Activated T-cell treated with anti-CD3 and anti-CD28 coated beads for 1 hour (primary cell): ENCODE data around the gene TACR1.
"Not testable (repeated sequence)": the region's sequence is repeated elsewhere in the genome, so short reads cannot be mapped to it uniquely, and the experiment has no call there.

Source experiments
- DNase-seq: peaks from one replicate; pipeline ENCODE4 v3.0.0-alpha.2; 2020; ENCODE audit warnings: low read depth

The TACR1 gene

DNA sequence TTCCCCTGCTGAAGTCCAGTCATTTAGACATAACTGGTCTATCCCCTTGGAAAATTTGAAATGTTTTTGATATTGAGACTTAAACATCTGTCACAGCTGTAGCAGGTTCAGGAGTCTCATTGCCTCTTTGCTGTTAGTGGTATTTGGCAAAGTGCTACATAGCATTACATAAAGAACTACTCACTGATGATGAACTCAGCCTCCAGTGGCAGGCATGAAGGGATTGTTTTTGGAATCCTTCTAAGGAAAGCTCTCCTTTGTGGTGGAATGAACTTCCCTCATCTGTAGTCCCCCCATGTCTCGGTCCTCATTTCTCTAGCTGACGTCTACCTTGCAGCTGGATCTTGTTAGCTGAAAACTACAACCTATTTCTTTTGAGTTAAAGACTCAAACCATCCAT lies 111.6 kb downstream of the TACR1 start:
- DNase-seq = no peak

DNA sequence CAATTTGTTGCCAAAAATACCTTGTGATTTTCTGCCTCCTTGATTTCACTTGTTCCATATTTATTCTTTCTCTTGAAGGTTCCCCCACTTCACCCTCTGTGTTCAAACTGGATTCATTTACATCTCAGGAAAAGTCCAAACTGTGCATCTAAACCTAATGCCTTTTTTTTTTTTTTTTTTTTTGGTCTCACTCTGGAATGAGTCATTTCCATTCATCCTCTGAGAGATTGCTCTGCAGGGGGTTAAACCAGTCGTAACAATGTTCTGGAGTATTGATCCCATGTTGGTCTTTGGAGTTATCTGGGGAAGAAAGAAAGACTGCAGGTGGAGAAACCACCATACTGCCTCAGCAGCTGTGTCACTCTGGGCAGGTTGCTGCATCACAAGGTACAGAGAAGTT lies 119.7 kb downstream of the TACR1 start:
- DNase-seq = no peak

DNA sequence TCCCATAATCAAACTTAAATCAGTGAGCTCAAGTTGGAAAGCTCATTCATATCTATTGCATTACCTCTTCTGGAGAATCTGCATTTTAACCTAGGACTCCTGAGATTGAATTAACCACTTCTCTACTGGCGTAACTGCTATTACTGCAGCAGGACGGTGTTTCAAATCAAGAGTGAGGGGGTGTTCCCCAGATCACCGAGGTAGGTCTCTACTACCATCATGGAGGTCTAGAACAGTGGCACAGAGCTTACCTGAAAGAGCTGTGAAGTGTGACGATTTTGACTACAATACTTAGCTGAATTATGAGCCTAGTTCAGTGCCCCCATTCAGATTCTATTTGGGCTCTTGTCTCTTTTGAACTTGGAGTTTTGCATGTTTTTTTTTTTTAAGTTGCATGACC lies 121.4 kb downstream of the TACR1 start:
- DNase-seq = no peak

DNA sequence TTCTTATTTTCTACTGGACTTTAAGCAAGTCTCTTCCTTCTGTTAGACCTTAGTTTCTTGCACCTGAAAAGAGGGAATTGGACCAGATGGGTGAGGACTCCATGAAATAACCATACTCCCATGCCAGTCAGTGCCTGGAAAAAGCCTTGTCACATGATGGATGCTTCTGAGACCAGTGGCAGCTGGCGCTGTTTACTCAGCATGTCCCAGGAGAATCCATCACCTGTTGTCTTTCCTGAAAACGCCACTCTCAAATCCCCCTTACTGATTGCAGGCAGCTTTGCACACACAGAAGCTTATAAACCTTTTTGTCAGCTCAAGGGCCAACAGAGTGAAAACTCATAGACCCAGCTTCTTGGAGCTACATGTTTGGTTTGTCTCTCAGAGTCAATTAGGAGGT lies 123.2 kb downstream of the TACR1 start:
- DNase-seq = no peak

DNA sequence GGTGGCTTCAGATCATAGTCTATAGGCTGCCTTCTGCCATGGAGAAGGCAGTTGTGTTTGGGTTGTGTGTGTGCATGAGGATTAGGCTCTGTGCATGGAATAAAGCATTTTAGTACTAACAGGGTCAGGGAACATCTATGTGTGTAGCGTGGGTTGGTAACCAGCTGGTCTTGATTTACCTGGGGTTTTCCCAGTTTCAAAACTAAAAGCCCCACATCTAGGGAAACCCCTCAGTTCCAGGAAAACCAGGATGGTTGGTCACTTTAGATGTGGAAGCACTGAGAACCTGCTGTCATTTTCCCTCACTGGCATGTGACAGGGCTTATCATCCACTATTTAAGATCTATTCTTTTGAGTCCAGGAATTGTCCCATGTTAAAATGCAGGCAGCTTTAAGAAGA lies 124.6 kb downstream of the TACR1 start:
- no peak for DNase-seq

DNA sequence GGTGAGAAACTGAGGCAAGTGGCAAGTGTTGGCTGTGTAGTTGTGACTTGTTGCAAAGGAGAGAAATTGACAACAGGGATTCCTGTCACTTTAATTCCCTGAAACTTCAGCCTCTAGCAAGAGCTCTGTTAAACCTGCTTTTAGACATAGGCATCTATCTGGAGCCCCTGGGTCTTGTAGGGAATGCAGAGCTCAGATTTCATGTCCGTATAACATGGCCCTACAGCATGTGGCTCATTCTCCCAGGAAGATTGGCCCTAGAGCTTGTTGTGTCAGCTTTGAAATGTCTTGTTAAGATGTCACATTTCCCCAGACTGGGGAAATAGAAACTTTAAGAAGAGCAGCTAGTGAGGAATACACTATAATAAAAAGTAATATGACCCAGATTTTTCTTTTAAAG lies 125.1 kb downstream of the TACR1 start:
- no peak for DNase-seq

DNA sequence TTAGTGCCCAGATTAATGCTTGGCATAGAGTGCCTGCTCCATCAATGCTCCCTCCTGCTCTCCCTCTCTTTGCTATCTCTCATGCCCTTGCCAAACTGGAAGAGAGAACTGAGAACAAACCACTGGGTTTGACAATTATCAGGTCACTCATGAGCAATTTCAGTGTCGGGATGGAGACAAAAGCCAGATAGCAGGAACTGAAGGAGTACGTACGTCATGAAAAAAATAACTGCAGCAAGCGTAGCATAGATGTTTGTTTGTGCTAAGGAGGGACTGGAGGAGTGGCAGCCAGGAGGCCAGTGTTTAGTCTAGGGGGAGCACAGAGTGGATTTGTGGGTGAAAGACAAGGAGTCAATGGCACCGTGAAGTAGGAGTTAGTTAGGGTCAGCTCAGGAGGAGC lies 127.6 kb downstream of the TACR1 start:
- no peak for DNase-seq

DNA sequence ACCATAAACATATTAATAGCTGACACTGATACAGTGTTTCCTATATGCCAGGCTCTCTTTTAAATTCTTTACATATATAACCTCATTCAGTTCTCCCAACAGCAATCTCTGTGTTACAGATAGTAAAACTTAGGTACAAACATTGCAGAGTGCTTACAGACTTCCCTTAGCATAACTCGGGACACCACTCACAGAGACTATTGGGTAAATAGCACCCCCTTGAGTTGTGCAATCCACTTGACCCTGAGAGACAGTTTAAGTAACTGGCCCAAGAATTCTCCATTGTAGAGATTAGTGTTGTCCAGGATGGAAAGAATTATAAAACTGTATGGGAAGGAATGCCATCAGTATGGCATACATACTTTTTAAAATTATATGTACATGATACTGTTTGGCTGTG lies 130.8 kb downstream of the TACR1 start:
- DNase-seq = no peak

DNA sequence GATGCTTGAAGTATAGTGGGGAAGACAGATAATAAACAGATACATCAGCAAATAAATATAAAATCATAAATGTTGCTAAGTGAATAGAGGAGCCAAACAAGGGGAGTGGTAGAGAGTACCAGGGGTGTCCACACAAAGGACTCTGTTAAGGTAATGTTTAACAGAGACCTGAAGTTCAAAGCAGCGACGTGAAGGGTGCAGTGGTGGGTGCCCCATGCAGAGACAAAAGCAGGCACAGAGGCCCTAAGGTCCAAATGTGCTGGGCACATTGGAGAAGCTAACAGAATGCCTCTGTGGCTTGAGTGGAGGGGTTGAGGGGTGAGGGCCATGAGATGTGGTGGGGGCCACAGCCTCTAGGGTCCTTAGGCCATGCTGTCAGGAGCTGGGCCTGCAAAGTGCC lies 131.8 kb downstream of the TACR1 start:
- DNase-seq = no peak

DNA sequence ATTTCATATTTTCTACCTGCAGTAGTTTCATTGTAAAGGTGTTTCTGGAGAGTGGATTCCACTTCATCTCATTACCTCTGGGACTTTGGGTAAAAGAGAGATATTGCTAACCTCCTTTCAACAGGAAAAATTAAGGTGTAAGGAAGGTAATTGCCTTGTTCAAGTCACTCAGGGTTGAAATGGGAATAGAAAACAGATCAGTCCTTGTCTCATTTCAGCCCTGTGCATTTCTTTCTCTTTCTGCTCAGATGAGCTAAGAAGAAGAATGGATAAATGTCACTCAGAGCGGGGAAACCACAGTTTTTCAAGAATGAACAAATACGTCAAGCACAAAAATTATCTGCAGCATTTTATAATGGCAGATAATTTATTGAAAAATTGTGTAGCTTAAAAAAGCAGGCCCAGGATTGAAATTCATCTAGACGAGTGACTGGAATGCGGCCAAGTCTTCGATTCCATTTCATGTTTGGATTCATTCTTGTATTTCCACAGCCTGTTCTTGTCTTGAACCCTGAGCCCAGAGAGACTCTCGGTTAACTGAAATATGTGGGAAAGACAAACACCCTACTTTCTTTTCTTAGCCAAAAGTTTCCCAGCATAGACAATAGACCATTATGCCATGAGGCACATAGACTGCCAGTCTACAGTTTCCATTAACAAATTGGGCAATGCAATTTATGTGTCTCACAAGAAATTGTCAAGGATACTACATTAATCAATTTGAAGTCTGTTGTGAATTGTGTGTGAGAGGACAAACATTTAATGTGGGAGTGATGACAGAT lies 133.0 kb downstream of the TACR1 start:
- DNase-seq = no peak

DNA sequence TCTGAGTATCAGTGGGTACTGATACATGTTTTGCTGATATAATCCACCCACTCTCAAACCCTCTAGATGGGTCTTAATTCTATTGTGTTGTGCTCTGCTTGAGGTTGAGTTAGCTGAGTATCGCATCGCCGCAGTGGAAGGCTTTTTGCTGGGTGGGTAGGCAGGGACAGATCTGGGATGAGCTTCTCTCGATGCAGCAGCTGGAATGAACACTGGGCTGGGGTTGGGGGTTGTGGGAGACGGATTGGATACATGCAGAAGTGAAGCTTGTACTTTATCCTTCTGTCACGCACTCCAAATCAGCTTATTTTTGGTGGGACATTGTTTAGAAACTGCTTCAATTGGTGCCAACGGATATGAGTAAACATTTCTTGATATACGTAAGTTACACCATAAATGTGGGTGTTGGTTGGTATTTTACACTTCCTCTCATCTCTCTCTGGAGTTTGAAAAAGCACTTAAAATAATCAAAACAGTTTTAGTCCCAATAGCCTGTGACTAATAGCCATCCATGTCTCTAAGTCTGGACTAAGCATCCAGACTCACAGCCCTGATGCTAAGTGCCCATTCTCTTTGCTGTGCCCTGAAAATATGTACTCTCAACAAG lies 133.8 kb downstream of the TACR1 start:
- DNase-seq = no peak

DNA sequence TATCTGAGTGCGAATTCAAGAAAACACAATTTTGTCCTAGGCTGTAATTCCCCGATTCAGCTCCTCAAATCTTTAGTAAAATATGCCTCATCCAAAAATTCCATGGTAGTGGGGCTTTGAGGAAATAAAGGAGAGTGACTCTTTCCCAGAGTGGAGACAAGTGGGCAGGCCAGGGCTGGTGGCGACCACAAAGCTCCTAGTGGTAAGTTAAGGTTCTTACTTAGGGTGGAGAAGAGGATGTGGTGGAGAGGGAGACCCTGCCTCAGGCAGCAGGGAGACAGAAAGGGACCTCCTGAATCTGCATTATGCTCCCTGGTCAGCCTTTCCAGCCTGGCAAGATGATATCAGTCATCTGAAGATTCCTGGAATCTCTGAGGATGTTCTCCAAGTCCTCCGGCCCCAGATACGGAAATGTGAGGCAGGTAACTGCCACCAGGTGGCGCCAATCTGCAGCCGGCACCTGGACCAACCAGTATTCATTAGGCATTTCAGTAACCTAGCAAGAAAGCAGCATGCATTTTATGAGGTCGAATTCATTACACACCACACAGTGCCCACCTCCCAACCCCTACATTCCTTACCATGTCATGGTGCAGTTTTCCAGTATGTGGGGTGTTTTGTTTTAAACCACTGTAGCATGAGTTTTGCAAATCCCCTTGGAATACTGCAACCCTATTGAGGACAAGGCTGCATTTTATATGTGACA lies 134.5 kb downstream of the TACR1 start:
- DNase-seq = peak; percentile 12

DNA sequence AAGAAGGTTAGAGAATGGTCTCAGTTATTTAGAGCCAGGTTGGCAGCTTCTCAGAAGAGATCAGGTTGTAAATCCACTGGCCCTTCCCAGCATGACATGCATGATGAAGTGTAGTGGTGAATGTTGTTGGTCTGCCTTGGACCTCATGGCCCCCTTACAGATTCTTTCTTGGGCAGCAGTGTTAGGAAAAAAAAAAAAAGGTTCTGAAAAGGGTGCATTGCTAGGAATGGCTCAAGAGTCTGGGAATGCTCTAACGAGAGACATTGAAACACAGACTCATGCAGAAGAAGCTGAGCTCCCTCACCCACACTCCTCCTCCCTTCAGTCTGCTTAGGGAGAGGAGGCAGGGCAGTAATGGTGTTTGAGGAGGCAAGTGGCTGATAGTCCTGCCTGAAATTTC lies 135.4 kb downstream of the TACR1 start:
- no peak for DNase-seq

DNA sequence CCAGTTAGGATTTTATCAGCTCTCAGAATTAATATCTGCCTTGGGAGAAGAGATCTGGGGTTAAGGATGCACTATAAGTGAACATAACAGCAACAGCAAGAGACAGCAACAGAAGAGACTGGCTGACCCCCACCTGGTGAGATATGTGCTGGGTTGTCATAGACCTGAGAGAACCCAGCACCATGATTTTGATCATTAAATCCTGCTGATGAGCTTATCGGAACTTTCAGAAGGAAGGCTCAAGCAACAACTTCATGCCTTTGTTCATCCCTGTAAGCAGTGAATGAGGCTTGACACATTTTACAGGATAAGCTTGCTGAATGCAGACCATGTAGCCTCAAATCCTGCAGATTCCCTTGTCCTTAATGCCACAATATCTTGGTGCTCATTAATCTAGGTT lies 140.9 kb downstream of the TACR1 start:
- DNase-seq = no peak

DNA sequence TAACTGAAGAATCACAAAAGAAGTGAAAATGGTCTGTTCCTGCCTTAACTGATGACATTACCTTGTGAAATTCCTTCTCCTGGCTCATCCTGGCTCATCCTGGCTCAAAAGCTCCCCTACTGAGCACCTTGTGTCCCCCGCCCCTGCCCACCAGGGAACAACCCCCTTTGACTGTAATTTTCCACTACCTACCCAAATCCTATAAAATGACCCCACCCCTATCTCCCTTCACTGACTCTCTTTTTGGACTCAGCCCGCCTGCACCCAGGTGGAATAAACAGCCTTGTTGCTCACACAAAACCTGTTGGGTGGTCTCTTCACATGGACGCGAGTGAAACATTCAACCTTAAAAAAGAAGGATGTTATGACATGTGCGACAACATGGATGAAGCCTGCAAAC lies 142.2 kb downstream of the TACR1 start:
- not testable (repeated sequence) for DNase-seq

DNA sequence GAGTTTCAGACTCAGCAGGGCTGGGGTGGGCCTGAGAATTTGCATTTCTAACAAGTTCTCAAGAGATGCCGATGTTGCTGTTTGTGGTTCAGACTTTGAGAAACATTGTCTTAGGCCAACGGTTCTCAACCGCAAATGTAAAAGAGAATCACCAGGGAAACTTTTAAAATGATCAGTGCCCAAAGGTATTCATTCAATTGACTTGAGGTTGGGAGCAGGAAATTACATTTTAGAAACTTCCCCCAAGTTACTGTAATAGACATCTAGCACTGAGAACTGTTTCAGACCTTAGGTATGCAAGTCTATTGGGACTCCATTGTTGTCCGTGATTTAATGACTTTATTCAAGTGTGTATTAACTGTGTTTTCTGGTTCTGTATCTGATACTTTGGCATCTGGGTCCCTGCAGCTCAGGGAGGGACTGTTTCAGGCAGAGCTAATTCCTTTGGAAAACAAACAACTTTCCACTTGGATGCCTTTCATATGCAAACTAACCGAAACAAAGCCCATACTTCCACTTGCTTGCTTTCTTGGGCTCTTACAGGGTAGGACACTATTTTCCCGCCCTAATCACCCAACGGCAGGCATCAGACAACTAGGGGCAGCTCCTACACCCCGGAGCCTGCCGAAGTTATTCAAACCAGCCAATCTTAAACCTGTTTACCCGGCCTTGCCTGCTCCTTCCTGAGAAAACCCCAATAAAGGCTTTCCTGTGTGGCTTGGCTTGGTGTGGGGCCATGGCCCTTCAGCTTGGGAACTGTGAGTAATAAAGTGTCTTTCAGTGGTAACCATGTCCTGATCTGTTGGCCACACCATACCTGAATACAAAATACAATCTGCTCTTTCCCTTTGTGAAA lies 143.3 kb downstream of the TACR1 start:
- no peak for DNase-seq

DNA sequence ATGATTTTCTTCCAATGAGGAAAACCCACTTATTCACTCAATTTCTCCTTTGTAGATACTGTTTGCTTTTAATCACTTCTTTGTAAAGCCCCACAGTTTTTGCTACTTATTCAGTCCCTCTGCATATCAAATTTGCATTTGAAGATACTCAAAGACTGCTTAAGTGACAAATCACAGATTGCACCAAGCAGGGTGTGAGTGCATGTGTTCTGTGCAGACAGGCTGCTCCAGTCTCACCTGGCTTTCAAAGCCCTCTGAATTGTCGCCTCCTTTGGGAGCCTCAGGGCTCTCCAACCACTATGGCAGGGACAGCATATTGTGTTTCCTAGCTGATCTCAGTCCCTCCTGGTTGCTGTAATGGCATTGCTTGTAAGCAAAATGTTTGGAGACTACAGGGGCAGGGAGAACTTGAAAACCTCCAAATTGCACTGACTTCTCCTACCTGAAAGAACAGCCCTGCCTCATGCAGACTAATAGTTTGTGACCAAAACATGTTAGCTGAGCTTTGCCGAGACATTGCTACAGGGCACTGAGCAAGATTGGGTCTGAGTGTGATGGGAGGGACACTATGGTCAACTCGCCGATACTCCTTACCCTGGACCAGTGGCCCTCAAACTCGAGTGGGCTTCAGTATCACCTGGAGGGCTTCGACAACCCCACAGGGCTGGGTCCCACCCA lies 144.0 kb downstream of the TACR1 start:
- no peak for DNase-seq

DNA sequence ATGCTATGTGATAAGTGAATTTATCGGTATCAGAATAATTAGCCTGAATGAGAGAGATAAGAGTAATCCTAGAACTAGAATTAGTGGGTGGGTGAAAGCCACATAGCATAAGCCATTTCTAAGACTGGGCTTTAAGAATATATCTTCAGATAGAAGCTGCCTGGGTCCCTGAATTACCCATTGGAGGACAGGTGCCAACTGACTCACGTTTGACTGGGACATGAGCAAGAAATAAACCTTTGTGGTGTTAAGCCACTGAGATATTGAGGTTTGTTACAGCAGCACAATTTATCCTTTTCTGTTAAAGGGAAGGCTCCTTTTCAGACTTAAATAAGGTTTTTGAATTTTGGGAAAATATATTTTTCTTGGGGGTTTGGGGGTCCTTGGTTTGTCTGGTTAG lies 145.0 kb downstream of the TACR1 start:
- DNase-seq = no peak

DNA sequence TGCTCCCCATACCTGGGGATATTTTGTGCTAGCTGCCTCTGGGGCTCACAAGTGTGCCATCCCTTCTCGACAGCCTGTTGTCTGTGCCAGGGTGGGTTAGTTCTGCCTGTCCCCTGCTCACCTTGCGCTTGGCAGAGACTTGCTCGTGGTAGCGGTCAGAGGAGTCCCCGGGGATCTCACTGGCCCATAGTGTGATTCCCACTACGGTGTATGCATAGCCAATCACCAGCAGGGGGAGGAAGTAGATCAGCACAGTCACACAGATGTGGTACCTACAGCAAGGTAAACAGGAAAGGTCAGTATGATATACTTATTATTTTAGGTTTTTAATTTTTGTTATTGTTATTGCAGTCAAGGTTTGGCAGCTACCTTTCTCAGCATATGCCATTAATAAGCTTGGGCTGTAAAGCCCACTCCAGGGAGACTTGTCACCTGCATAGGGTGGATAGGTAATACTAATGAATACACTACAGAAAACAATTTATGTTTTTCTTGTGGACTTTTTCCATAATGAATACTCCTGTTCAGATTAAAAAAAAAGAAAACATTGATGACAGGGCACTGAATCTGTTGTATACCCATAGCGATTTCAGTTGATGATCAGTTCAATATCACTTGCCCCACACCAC lies 145.7 kb downstream of the TACR1 start:
- DNase-seq = no peak

DNA sequence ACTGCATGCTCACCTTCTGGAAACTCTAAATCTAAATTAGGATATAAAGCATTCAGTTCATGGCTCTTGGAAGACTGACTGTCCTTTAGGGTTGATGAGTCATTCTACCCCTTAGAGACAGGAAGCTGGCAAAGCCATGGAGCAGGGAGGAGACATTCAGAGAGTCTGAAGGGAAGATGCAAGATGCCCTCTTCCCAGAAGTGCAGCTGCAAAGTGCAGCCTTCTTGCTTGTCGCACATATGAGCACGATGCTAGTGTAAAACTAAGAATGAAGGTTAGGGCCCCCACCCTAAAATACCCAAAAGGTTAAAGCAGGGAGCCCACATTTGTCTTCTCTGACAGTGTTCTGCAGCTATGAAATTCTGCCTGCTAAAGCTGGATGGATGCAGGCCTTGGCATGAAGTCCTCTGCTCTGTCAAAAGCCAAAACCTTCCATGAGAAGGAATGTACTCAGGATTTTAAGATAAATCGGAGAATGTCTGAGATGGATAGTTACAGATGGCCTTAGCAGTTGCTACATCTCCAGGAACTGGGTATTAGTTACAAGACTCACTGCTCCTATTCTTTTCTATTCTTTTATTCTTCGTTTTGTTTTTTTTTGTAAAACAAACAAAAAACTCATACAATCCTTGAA lies 151.2 kb downstream of the TACR1 start:
- DNase-seq = no peak
